ENCODE results near the gene OR1K1. TPM values are rescaled to one million over a fixed set of nuclear protein-coding genes. Genes with fewer than 3 reads are reported as not detected.

Gene OR1K1
- polyA plus RNA-seq, 2 donors: not detected

DNA sequence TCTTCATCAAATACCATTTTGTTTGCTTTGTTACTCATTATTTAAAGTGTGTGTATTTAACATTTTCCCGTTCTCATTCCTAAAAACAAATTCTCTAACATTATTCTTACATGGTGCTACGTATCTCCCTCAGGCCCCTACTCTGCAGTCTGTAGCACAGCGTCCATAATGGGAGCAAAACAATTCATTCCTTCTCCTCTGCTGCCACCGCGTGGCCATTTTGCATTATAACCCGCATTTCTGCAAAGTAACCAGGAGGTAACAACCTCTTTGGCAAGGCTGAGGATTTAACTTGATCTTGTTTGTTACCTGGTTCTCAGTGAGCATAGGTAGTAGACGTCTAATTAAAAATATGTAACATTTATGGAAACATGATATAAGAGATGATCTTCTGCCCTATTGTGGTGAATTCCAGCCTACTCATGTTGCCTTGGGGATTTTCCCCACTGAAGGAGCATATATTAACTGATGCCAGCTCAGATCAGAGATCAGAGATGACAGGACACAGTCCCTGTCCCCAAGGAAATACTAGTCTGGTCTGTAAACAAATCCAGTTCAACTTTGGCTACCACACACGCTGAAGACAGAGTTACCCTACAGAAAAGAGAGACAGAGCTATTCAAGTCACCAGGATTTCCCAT, 10.5 kb downstream of the OR1K1 start:
- Histone ChIP-seq H3K27ac (ENCODE audit: low read depth in 2 of 2, low read length in 1 of 2) (no peak overlapping the region), H3K36me3 (ENCODE audit: control insufficient read depth in 2 of 2, insufficient read depth in 2 of 2, low read length in 1 of 2) (no peaks in the 10 kb centered on the region), H3K4me1 (ENCODE audit: control insufficient read depth in 2 of 2, insufficient read depth in 2 of 2, low read length in 1 of 2) (peaks cover 0 to 6% of the 10 kb centered on the region in 2 donors), H3K4me3 (ENCODE audit: low read depth in 1 of 2, low read length in 2 of 2) (no peak overlapping the region), H3K27me3 (ENCODE audit: control insufficient read depth in 1 of 2, insufficient read depth in 2 of 2, low read length in 2 of 2) (no peaks in the 10 kb centered on the region), H3K9me3 (ENCODE audit: control insufficient read depth in 2 of 2, insufficient read depth in 1 of 2, low read depth in 1 of 2, low read length in 1 of 2) (no peaks in the 10 kb centered on the region)
- WGBS, 2 donors: 2 to 4% methylated on average over 8 of the region's 8 CpGs

DNA sequence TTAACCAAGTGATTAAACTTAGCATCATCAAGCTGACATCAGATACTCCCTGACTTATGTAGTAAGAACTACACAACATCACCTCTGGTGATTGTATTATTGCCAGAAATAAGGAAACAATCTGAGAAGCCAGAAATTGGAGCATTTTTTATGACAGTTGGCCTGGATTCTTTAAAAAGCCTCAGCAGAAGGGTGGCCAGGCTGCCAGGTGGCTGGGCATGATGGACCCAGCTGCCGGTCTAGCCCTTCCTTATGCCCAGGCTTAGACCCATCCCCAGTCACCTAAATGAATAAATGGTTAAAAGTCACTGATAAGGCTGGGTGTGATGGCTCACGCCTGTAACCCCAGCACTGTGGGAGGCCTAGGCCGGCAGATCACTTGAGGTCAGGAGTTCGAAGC, 12.8 kb downstream of the OR1K1 start:
- no peak overlapping the region for H3K4me3 ChIP-seq (ENCODE audit: low read depth in 1 of 2, low read length in 2 of 2)
- H3K27me3 ChIP-seq (ENCODE audit: control insufficient read depth in 1 of 2, insufficient read depth in 2 of 2, low read length in 2 of 2): no peaks in the 10 kb centered on the region
- no peaks in the 10 kb centered on the region for H3K9me3 ChIP-seq (ENCODE audit: control insufficient read depth in 2 of 2, insufficient read depth in 1 of 2, low read depth in 1 of 2, low read length in 1 of 2)
- 77 to 81% methylated on average over 4 of the region's 4 CpGs for WGBS, 2 donors
- H3K27ac ChIP-seq (ENCODE audit: low read depth in 2 of 2, low read length in 1 of 2): no peak overlapping the region
- H3K4me1 ChIP-seq (ENCODE audit: control insufficient read depth in 2 of 2, insufficient read depth in 2 of 2, low read length in 1 of 2): peaks cover 0 to 6% of the 10 kb centered on the region in 2 donors
- H3K36me3 ChIP-seq (ENCODE audit: control insufficient read depth in 2 of 2, insufficient read depth in 2 of 2, low read length in 1 of 2): no peaks in the 10 kb centered on the region

DNA sequence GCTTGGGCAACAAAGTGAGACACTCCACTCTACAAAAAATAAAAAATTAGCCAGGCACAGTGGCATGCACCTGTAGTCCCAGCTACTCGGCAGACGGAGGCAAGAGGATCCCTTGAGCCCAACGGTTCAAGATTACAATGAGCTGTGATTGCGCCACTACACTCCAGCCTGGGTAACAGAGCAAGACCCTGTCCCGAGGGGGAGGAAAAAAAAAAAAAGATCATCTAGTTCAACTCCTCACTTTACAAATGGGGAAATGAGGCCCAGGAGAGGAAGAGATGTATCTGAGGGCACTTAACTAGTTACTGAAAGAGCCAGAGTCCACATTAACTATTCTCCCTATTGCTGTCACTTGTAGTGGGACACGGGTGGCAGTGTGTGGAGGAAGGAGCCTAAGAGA, 14.6 kb downstream of the OR1K1 start:
- Histone ChIP-seq H3K36me3 (ENCODE audit: control insufficient read depth in 2 of 2, insufficient read depth in 2 of 2, low read length in 1 of 2) (no peaks in the 10 kb centered on the region), H3K9me3 (ENCODE audit: control insufficient read depth in 2 of 2, insufficient read depth in 1 of 2, low read depth in 1 of 2, low read length in 1 of 2) (no peaks in the 10 kb centered on the region), H3K4me1 (ENCODE audit: control insufficient read depth in 2 of 2, insufficient read depth in 2 of 2, low read length in 1 of 2) (peaks cover 0 to 3% of the 10 kb centered on the region in 2 donors), H3K4me3 (ENCODE audit: low read depth in 1 of 2, low read length in 2 of 2) (no peak overlapping the region), H3K27me3 (ENCODE audit: control insufficient read depth in 1 of 2, insufficient read depth in 2 of 2, low read length in 2 of 2) (no peaks in the 10 kb centered on the region), H3K27ac (ENCODE audit: low read depth in 2 of 2, low read length in 1 of 2) (no peak overlapping the region)
- 75 to 78% methylated on average over 6 of the region's 6 CpGs for WGBS, 2 donors

DNA sequence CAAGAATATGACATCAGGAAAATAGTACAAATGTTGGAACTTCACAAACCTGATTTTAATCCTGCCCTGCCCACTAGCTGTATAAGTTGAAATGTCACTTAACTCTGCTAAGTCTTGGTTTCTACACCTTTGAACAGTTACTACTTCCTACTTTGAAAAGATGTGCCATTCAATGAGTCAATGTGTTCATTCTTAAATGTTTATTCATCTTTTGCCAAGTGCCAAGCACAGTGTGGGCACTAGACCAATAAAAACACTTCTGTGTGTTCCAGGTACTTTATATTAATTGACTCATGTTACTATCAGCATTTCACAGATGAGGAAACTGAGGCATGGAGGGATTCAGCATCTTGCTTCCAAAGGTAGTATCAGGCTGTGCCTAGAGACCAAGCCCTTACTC, 15.6 kb downstream of the OR1K1 start:
- peaks cover 4 to 5% of the 10 kb centered on the region in 2 donors for H3K36me3 ChIP-seq (ENCODE audit: control insufficient read depth in 2 of 2, insufficient read depth in 2 of 2, low read length in 1 of 2)
- no peaks in the 10 kb centered on the region for H3K9me3 ChIP-seq (ENCODE audit: control insufficient read depth in 2 of 2, insufficient read depth in 1 of 2, low read depth in 1 of 2, low read length in 1 of 2)
- H3K27me3 ChIP-seq (ENCODE audit: control insufficient read depth in 1 of 2, insufficient read depth in 2 of 2, low read length in 2 of 2): no peaks in the 10 kb centered on the region
- H3K4me1 ChIP-seq (ENCODE audit: control insufficient read depth in 2 of 2, insufficient read depth in 2 of 2, low read length in 1 of 2): no peaks in the 10 kb centered on the region
- peak overlapping the region in 1 of 2 donors; percentile 58 for H3K27ac ChIP-seq (ENCODE audit: low read depth in 2 of 2, low read length in 1 of 2)
- no peak overlapping the region for H3K4me3 ChIP-seq (ENCODE audit: low read depth in 1 of 2, low read length in 2 of 2)

DNA sequence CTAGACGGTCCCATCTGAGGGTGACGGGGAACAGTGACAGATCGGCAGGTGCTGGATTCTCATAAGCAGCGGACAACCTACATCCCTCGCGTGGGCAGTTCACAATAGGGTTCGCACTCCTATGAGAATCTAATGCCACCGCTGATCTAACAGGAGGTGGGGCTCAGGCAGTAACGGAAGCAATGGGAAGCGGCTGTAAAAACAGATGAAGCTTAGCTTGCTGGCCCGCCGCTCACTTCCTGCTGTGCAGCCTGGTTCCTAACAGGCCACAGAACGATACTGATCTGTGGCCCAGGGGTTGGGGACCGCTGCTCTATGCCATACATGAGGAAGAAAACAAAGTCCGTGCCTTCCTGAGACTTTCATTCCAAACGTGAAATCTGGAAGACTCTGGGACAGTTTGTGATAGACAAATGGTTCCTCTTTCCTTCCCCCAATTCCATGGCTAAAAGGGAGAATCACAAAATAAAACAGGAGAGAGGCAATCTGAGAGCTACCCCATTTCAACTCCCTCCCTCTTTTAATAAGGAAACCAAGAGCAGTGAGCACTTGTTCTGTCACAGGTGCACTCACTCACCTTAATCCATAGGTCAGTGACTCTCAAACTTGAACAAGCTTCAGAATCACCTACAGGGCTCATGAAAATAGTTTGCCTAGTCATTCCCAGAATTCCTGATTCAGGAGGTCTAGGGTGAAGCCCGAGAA, 16.4 kb downstream of the OR1K1 start:
- Histone ChIP-seq H3K27me3 (ENCODE audit: control insufficient read depth in 1 of 2, insufficient read depth in 2 of 2, low read length in 2 of 2) (no peaks in the 10 kb centered on the region), H3K9me3 (ENCODE audit: control insufficient read depth in 2 of 2, insufficient read depth in 1 of 2, low read depth in 1 of 2, low read length in 1 of 2) (no peaks in the 10 kb centered on the region), H3K4me1 (ENCODE audit: control insufficient read depth in 2 of 2, insufficient read depth in 2 of 2, low read length in 1 of 2) (no peaks in the 10 kb centered on the region), H3K27ac (ENCODE audit: low read depth in 2 of 2, low read length in 1 of 2) (peak overlapping the region; percentile 2 to 13), H3K4me3 (ENCODE audit: low read depth in 1 of 2, low read length in 2 of 2) (no peak overlapping the region), H3K36me3 (ENCODE audit: control insufficient read depth in 2 of 2, insufficient read depth in 2 of 2, low read length in 1 of 2) (peaks cover 4 to 5% of the 10 kb centered on the region in 2 donors)
- 64 to 68% methylated on average over 17 of the region's 17 CpGs for whole genome bisulfite sequencing, 2 donors

DNA sequence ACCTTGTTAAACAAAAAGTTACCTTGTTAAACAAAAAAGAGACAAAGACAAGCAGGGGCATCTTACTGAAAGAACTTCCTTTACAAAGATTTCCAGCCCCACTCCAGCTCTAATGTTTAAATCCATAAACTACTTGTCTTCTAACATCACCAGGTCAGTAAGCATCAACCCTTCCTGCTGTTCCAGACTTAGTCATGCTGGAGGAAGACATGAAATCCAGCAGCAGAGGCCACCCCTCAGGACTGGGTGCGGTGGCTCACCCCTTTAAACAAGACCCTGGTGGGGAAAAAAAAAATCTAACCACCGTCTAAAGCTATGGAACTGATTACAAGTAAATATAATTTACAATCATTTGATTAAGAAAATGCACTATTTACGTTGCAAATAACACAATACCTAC, 19.4 kb downstream of the OR1K1 start:
- Histone ChIP-seq H3K27me3 (ENCODE audit: control insufficient read depth in 1 of 2, insufficient read depth in 2 of 2, low read length in 2 of 2) (no peaks in the 10 kb centered on the region), H3K9me3 (ENCODE audit: control insufficient read depth in 2 of 2, insufficient read depth in 1 of 2, low read depth in 1 of 2, low read length in 1 of 2) (no peaks in the 10 kb centered on the region), H3K4me1 (ENCODE audit: control insufficient read depth in 2 of 2, insufficient read depth in 2 of 2, low read length in 1 of 2) (no peaks in the 10 kb centered on the region), H3K36me3 (ENCODE audit: control insufficient read depth in 2 of 2, insufficient read depth in 2 of 2, low read length in 1 of 2) (peaks cover 7 to 20% of the 10 kb centered on the region in 2 donors), H3K4me3 (ENCODE audit: low read depth in 1 of 2, low read length in 2 of 2) (no peak overlapping the region), H3K27ac (ENCODE audit: low read depth in 2 of 2, low read length in 1 of 2) (no peak overlapping the region)
- WGBS, 2 donors: 56 to 61% methylated on average over 3 of the region's 3 CpGs

DNA sequence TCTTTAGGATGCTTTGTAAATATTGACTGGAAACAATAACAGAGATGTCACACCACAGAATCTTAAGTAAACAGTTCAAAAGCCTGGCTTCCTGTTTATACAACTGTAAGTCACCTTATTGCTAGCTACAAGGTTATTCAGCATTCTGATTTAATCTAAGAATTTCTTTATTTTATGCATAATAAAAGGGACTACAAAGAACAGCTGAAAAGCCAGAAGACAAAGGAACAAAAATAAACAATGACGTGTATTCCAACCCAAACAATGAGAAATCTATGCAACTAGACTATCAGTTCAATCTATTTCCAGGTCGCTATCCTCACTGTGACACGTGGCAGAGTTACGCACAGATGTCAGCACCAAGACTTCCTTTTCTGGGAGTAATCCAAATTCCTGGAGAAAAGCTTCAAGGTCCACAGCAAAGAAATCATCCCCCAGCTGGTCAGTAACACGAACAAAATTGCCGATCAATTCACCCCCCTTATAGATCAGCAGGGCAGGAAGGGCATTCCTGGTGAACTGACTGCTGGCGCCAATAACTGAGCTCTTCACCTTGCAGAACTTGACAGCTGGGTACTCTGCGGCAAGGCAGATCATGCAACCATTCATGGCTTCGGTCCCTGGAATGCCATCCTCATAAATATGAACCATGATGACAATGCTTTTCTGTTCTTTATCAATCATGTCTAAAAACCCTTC, 20.0 kb downstream of the OR1K1 start:
- no peaks in the 10 kb centered on the region for H3K4me1 ChIP-seq (ENCODE audit: control insufficient read depth in 2 of 2, insufficient read depth in 2 of 2, low read length in 1 of 2)
- WGBS, 2 donors: 67 to 76% methylated on average over 9 of the region's 9 CpGs

DNA sequence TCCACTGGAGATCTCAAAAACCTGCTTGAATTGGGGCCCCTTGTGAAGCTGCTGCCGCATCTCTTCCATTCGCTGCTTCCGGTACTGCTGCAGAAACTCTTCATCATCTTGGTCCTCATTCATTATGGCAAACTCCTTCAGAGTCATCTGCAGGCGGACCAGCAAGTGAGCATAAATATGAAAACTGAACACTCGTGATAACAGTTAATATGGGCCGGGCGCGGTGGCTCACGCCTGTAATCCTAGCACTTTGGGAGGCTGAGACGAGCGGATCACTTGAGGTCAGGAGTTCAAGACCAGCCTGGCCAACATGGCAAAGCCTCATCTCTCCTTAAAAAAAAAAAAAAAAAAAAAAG, 20.5 kb downstream of the OR1K1 start:
- H3K4me1 ChIP-seq (ENCODE audit: control insufficient read depth in 2 of 2, insufficient read depth in 2 of 2, low read length in 1 of 2): no peaks in the 10 kb centered on the region
- H3K27me3 ChIP-seq (ENCODE audit: control insufficient read depth in 1 of 2, insufficient read depth in 2 of 2, low read length in 2 of 2): no peaks in the 10 kb centered on the region
- peaks cover 7 to 20% of the 10 kb centered on the region in 2 donors for H3K36me3 ChIP-seq (ENCODE audit: control insufficient read depth in 2 of 2, insufficient read depth in 2 of 2, low read length in 1 of 2)
- H3K27ac ChIP-seq (ENCODE audit: low read depth in 2 of 2, low read length in 1 of 2): peak overlapping the region in 1 of 2 donors; percentile 16
- WGBS, 2 donors: 93 to 94% methylated on average over 11 of the region's 11 CpGs
- no peaks in the 10 kb centered on the region for H3K9me3 ChIP-seq (ENCODE audit: control insufficient read depth in 2 of 2, insufficient read depth in 1 of 2, low read depth in 1 of 2, low read length in 1 of 2)
- H3K4me3 ChIP-seq (ENCODE audit: low read depth in 1 of 2, low read length in 2 of 2): no peak overlapping the region

More for the DNA sequence above, 20.0 kb downstream of the OR1K1 start:
- no peaks in the 10 kb centered on the region for H3K27me3 ChIP-seq (ENCODE audit: control insufficient read depth in 1 of 2, insufficient read depth in 2 of 2, low read length in 2 of 2)
- H3K36me3 ChIP-seq (ENCODE audit: control insufficient read depth in 2 of 2, insufficient read depth in 2 of 2, low read length in 1 of 2): peaks cover 7 to 20% of the 10 kb centered on the region in 2 donors
- no peak overlapping the region for H3K4me3 ChIP-seq (ENCODE audit: low read depth in 1 of 2, low read length in 2 of 2)
- H3K27ac ChIP-seq (ENCODE audit: low read depth in 2 of 2, low read length in 1 of 2): peak overlapping the region in 1 of 2 donors; percentile 16
- no peaks in the 10 kb centered on the region for H3K9me3 ChIP-seq (ENCODE audit: control insufficient read depth in 2 of 2, insufficient read depth in 1 of 2, low read depth in 1 of 2, low read length in 1 of 2)

DNA sequence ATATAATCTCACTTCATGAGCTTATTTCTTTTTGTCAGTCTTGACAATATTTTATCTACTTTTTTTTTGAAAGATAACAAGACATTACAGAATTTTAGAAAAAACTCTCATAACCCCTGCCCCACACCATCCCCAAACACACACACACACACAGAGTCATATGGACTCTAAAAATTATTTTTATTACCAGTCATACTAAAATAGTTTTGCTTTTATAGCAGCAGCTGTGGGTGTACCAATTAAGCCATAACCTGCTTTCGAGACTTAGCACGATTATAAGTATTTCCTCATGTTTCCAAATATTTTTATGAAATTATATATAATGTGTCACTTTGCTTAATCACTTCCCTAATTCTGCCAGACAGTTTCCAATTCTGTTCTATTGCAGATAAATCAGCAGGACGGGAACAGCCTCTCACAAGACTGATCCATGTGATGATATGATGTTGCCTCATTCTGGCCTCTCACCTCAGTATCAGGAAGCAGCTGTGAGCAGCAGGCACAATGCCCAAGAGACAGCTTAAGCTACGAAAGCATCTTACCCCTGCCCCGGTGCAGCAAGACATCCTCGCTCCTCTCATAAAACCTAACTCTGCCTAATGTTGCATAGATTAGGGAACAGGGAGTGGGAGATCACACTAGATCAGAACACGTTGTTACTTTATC, 21.5 kb downstream of the OR1K1 start:
- WGBS, 2 donors: 60 to 62% methylated on average over 7 of the region's 7 CpGs
- Histone ChIP-seq H3K4me3 (ENCODE audit: low read depth in 1 of 2, low read length in 2 of 2) (no peak overlapping the region), H3K27me3 (ENCODE audit: control insufficient read depth in 1 of 2, insufficient read depth in 2 of 2, low read length in 2 of 2) (no peaks in the 10 kb centered on the region), H3K4me1 (ENCODE audit: control insufficient read depth in 2 of 2, insufficient read depth in 2 of 2, low read length in 1 of 2) (no peaks in the 10 kb centered on the region), H3K27ac (ENCODE audit: low read depth in 2 of 2, low read length in 1 of 2) (no peak overlapping the region), H3K9me3 (ENCODE audit: control insufficient read depth in 2 of 2, insufficient read depth in 1 of 2, low read depth in 1 of 2, low read length in 1 of 2) (no peaks in the 10 kb centered on the region), H3K36me3 (ENCODE audit: control insufficient read depth in 2 of 2, insufficient read depth in 2 of 2, low read length in 1 of 2) (peaks cover 7 to 20% of the 10 kb centered on the region in 2 donors)
